ENCODE results near the gene MYBPC1.

- TF ChIP-seq CTCF (IDR thresholded peaks at IDR 0.05) (no peak), ZFX (IDR thresholded peaks at IDR 0.05; ENCODE audit: borderline replicate concordance) (no peak)
Observed at GRCh38 chr12:101727098-101727497, 132.3 kb downstream of the MYBPC1 start.
